GM21825 (cell line): Measurements from ENCODE around the gene EEF1AKMT1.
A peak's percentile ranks its signal among the peaks of the same experiment; 100 is the strongest.

Source experiments
- ATAC-seq: cut with Tn5 transposase; IDR thresholded peaks from one replicate; pipeline ENCODE4 v1.9.1; 2021; ENCODE audit warnings: mild to moderate bottlenecking, moderate library complexity; ENCODE audit not compliant: unreplicated experiment

EEF1AKMT1 gene

DNA sequence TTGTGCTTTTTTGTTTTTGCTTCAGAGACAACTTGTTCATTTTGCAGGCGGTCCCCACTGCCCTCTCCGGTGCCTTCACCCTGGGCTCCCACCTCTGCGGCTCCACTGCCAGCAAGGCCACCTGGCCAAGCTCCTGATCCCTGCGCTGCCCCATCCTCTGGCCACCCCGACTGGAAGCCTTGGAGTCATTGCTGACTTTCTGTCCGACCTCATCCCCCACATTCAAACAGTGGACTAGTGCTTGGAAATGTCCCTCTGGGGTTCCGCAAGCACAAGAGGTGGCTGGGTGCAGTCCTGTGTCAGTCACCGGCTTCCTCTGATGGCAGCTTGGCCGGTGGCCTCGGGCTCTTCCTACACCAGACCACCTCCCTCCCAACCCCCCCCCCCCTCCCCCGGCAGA lies 53.3 kb downstream of the EEF1AKMT1 start:
- ATAC-seq: no peak

DNA sequence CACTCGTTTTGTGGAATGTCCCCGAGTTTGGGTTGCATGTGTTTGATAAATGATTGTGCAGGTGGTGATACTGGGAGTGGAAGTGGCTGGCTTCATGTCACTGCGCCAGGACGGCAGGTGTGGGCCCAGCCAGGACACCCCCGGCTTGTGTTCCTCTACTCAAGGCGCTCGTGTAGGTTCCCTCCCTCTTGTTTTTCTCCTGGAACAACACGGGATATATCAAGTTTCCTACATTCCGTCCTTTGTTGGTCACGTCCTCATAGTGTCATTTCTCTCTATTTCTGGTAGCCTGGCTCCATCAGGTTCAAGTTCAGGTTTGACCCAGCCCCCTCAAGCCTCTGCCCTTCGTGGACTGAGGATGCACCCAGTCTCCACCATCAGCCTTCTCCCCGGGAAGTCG lies 54.0 kb downstream of the EEF1AKMT1 start:
- ATAC-seq: no peak

DNA sequence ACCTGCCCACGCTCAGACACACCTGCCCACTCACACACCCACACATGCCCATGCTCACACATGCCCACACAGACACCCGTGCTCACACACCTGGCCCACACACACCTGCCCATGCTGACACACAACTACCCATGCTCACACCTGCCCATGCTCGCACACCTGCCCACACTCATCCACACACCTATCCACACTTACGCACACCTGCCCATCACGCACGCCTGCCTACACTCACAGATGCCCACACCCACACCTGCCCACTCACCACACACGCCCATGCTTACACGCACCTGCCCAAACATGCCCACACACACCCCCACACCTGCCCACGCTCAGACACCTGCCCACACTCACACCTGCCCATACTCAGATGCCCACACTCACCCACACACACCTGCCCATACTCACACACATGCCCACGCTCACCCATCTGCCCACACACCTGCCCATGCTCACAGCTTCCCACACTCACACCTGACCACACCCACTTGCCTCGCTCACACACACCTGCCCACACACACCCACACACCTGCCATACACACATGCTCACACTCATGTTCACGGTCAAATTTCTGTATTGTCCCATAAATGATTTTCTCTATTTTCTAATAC lies 54.7 kb downstream of the EEF1AKMT1 start:
- ATAC-seq: no peak

DNA sequence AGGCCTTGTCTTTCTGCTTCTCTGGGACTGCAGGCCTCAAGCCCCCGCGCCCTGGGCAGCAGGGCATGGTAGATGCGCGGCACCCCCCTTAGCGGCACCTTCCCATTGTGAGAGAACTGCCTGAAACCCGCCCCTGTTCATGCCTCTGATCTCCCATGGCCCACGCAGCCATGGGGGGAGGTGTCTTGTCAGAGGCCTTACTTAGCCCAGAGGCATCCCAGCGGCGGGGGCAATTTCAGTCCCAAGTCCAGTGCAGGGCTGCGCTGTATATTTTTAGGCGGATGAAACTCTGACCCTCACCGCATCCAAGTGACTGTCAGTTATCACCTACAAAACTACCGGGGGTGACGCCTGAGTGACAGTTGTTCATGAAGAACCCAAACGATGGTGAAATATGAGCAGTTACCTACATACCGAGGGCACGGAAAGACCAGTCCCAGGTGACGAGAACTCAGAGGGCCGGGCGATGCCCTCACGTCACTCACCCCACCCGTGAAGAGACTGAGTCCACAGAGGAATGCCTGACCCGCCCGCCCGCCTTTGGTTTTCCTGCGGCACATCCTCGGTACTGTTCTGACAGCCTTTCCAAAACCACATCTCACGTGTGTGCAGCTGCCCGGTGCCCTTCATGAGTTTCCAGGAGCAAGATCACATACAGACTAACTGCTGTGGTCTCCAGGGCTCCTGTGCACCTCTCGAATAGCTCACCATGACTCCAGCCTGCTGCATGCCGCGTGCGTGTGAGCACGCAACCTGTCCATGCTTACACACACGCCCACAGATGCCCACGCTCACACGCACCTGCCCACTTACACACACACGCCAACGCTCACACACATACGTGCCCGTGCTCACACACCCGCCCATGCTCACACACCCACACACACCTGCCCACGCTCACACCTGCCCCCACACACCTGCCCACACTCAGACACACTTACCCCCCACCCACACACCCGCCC lies 55.9 kb downstream of the EEF1AKMT1 start:
- no peak for ATAC-seq

DNA sequence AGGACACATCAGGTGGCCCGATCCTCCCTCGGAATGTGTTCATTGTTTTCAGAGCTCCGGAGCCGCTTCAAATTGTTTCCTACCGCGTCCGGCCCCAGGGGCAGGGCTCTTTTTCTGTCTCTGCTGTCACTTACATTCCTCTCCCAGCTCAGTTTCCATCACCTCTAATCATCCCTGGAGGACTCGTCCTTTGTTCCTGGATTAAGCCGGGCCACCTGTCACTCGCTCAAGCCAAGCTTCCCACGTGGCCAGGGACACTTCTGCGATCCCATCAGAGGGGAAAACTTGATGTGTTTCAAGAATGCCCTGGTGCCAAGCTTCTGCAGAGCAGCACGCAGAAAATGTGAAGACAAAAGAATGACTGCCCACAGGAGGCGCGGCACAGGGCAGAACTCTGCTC lies 56.8 kb downstream of the EEF1AKMT1 start:
- no peak for ATAC-seq

DNA sequence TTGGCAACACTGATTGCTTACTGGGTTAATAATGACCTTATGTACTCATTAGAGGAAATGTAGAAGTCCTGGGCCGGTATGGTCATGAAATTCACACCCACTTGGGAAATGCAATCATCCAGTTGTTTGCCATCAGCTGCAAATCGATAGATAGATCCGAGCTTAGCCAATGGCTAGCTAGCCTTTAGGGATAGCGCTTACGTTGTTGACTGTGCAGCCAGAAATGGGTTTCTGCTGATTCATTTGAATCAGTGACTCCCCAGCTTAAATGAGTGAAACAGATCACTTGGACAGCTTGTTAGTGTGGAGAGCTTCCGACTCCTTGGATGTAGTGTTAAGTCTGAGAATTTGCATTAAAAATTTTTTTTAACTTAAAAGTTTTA lies 58.4 kb downstream of the EEF1AKMT1 start:
- no peak for ATAC-seq

DNA sequence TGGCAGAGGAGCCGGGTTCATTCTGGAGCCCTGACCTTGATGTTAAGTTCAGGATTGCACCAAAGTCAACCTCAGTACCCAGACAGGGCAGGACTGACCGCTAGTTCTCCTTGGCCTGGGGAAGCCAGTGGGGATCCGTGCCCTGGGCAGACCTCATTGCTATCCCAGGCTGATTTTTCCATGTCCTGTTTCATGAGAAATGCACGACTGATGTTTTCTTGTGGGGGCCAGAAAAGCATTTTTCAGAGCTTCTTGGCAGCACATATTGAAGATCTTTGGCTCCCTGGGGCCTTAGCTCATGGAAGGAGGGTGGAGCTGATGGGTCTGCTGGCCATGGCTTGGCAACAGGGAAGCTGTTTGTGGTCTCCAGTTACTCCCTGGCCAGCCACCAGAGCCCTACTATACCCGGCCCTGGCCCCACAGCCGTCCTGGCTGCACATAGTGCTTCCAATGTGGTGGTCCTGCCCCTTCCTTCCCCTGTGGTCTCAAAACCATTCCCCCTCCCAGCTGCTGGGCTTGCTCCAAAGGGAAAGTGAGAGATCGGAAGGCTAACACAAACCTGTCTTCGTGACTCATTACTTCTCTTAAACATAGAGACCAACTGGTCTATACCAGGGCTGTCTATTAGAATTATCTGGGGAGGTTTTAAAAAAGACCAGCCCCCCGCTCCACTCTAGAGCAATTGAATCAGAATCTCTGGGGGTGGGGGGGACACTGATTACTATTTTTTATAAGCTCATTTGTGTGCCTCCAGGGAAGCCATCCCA lies 59.0 kb downstream of the EEF1AKMT1 start:
- no peak for ATAC-seq

DNA sequence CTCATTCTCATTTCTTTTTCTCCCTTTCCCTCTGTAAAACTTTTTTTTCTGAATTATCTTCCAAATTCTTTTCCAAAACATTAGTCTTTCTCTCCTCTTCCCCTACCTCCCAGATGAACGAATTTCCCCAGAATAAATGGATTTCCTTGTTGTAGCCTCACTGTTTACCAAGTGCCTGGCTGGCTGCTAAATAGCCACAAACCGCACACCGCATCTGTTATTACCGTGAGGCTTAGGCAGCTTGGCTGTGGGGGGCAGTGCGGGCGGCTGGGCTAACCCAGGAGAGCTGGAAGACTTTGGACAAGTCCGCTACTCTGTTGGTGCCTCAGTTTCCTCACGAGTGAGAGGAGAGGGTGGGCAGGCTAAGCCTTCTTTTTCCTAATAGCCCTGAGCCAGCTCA lies 59.6 kb downstream of the EEF1AKMT1 start:
- no peak for ATAC-seq

DNA sequence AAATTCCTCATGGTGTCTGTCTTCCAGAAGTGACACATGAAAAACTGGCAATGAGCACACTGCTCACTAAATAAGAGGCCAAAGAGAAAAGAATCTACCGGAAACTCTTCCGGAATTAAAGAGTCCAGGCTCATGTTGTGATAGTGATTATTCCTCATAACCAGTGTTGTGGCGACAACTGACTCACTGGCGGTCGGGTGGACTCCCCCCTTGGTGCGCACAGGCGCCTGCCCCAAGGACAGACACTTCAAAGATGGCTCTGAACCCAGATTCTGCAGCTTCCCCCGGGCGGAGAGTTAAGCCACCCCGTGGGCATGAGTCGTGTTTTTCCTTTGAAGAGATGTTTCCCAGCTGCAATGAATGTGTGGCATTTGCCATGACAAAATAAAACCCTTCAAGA lies 60.0 kb downstream of the EEF1AKMT1 start:
- ATAC-seq: no peak

DNA sequence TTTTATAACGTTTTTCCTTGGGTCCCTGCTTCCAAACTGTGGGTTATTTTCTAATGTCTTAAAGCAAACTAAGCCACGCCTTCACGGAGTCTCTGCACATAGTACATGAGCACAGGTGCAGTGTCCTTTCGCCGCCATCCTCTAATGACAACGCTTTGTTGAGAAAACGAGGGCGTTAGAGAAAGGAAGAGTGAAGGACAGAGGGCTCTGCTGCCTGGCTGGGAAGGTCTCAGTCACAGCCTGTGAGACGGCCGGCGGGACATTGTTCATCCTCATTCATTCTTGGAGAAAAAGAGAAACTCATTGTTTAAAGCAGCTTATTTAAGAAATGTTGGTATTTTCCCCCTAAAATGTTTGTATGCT lies 60.8 kb downstream of the EEF1AKMT1 start:
- ATAC-seq: no peak

DNA sequence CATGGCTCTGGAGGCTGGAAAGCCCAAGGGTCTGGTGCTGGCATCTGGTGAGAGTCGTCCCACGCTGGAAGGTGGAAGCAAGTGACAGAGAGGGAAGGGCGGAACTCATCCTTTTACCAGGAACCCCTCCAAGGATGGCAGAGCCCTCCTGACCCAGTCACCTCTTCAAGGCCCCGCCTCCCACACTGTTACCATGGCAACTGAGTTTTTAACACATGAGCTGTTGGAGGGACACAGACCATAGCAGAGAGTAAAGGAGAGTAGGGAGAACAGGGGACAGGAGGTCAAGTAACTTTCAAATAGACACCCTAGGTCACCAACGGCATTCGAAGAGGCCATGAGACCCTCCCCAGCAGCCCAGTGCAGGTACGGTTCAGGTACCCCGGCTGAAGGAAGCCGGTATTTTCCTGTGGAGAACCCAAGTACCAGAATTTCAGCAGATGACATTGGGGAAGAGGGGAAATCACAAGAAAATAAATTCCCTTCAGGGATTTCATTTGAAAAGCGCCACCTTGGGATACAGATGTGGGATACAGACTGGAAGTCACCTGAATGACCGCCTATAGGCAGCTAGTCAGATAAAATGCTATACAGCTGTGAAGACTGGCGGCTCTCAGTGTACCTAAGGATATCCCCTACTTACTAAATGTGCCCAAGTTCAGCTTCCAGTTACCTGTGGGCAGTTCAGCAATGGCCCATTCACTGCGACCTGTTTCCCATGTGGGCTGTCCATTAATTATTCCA lies 62.3 kb downstream of the EEF1AKMT1 start:
- ATAC-seq: no peak

DNA sequence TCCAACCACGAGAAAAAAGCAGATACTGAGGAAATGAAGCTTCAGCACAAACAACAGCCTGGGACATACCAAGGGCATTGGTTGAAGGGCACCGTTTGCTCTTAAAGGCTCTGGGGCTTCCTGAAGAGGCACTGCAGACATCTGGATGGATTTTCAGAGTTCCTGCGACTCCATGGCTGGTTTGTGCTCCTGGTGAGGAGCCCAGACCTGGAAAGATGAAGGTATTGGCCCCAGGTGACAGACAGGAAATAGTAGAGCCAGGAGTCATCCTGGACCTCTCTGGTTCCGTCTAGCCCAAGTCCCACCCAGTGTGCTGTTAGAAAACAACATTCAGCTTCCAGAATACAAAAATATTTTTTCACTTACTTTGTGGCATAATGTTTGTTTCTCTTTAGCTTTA lies 64.0 kb downstream of the EEF1AKMT1 start:
- no peak for ATAC-seq

DNA sequence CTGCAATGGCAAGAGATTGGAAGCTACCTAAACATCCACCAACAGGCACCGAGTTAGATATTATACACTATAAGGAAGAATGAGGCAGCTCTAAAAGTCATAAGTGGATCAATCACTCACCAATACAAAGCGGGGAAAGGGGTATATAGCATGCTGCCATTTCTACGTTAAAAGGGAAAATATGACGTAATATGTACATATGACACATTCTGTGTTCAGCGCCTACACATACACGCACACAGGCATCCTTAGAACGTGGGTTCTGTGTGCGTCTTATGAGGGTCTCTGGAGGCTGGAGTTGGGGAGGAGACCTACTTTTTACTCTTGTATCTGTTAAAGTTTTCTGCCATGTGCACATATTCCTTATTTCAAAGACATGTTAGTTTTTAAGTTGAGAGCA lies 64.4 kb downstream of the EEF1AKMT1 start:
- no peak for ATAC-seq

DNA sequence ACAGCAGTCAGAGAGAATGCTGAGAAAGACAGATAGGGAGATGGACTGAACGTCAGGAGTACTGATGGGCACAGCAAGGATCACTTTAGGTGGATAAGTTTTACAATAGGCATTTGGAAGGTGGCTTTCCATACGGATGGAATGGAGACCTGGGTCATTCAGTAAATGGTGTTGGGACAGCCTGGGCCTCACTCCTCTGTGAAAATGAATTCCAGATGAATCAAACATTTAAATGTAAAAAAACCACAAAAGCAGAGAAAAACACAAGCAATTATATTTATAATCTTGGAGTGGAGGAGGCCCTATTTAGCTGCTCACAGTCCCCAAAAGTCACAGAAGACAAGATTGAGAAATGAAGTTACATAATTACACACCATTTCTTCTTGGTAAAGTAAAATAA lies 65.5 kb downstream of the EEF1AKMT1 start:
- ATAC-seq: no peak

DNA sequence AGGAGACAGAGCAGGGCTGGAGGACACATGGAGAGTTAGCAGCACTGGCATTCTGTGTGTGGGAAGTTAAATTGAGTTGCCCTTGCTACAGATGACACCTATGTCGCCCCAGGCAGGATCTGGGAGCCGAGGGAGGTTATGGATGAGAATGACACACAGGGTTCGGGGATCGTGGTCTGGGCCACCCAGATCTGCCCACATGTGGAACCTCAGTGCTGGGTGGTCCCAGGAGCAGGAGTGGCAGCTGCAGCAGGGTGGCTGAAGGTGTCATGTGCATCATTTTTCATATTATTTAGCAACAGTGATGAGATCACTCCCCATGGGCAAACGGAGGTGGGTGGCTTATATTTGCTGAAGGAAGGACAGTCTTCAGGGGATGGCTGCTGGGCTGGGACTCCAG lies 67.1 kb downstream of the EEF1AKMT1 start:
- no peak for ATAC-seq

DNA sequence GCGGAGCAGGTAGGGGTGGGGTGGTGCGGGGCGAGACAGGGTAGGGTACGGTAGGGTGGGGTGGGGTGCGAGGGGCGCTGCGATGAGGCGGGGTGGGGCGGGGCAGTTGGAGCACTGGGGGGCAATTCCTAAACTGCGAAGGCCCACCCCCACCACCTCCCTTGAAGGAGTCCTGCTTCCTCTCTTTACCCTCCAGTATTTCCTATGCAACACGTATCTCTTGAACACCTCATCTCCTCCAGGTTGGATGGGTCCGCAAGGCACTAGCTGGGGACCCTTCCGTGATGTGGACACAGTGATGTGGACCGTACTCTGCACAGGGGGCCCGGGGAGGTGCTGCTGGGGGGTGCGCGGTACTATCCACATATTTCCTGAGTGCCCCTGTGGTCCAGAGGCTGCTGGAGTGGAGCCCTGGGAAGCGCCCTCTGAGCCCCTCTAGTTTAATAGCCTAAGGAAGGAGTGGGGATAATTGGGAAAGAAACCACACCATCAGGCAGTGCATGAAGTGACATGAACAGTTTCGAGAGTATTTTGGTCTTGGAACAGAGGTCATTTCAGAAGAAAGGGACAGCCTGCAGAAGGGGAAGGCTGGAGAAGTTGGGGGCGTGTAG lies 69.2 kb downstream of the EEF1AKMT1 start:
- no peak for ATAC-seq

DNA sequence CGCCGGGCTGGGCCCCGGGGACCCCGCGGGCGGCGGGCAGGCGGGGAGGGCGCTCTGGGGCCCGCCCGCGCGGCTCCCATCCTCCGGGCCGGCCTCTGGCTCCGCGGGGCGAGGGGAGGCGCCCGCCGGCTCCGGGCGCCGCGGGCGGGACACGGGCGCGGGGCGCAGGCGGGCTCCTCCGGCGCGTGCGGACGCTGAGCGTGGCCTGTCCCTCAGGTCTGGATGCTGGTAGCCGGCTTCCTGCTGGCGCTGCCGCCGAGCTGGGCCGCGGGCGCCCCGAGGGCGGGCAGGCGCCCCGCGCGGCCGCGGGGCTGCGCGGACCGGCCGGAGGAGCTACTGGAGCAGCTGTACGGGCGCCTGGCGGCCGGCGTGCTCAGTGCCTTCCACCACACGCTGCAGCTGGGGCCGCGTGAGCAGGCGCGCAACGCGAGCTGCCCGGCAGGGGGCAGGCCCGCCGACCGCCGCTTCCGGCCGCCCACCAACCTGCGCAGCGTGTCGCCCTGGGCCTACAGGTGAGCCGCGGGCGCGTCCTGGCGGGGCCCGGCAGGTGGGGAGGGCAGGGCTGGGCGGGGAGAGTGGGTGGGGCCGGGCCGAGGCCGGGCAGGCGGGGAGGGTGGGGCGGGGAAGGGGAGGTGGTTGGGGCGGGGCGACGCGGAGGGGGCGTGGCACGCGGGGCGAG lies 69.8 kb downstream of the EEF1AKMT1 start:
- peak; percentile 79 for ATAC-seq

DNA sequence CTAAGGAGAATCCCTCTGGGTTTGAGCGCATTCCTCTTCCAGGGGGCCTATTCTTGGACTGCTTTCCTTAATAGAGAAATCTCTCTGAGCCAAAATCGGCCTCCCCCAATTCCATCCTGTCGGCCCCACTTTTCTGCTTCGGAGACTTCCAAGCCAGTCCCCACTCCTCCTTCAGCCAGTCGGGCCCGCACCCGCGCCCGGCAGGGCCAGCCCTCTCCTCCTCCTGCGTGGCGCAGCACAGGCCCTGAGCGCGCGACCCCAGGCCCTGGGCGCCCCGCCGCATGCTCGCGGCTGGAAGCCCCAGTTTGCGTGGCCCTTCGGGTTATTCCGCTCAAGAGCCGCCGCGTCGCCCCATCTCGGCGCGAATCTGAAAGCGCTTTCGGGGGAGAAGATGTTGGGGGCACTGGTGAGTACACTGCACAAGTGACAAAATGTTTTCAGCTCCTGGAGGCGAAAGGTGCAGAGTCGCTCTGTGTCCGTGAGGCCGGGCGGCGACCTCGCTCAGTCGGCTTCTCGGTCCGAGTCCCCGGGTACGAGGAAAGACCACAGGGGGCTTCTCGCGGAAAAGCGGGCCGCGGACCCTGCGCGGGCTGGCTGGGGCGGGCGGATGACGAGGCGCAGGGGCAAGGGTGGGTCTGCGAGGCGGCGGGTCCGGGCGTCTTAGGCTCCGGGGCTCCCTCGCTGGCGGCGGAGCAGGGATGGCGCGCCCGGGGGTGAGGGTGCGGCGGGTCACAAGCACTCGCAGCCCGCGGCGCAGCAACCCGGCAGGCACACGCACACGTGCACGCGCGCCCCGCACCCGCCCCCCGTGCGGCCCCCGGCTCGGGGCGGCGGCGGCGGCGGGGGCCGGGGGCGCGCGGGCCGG lies 70.6 kb downstream of the EEF1AKMT1 start, which contains the start of gene IL17D:
TSS of gene IL17D (plus strand) at position 785 of the 865 bp plus-strand sequence. CDS start 303 bp downstream, outside the sequence.
- no peak for ATAC-seq

DNA sequence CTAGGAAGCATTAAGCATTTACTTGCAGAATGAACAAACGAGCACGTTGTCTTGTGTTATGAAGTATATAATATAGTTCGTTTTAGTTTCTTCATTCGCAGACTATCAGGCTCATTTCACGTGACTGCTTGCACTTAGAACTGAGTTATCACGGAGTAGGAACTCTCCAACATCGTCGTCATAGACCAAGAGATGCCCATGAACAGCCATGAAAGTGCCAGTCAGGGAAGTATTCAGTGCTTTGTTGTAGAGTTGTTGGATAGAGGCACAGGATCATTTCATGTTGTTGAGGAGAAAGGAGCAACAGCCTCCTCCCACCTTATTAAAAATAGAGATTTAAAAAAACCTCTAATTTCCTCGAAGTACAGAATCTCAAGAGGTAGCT lies 71.2 kb downstream of the EEF1AKMT1 start:
- ATAC-seq: no peak
